ENCODE data around the gene DNAJC1.
A peak's percentile ranks its signal among the peaks of the same experiment; 100 is the strongest.

The DNAJC1 gene

GRCh38 chr10:21827308-21827707, 176.2 kb downstream of the DNAJC1 start:
- no peak overlapping the region for H3K4me2 ChIP-seq (ENCODE audit: low read length, poor library complexity, severe bottlenecking)
- H2BK15ac ChIP-seq (ENCODE audit: low read depth, poor library complexity, severe bottlenecking): no peak overlapping the region
- H3K36me3 ChIP-seq (ENCODE audit: control insufficient read depth in 1 of 2, insufficient read depth in 2 of 2, low read depth in 1 of 2, low read length in 2 of 2): no peaks in the 10 kb centered on the region
- H3K9me3 ChIP-seq (ENCODE audit: control insufficient read depth, low read length): peaks cover 76% of the 10 kb centered on the region
- no peak overlapping the region for H2BK120ac ChIP-seq (ENCODE audit: low read depth, low read length)
- H4K91ac ChIP-seq (ENCODE audit: low read length): no peak overlapping the region
- H3K9ac ChIP-seq (ENCODE audit: low read length): no peak overlapping the region
- no peak overlapping the region for H3K18ac ChIP-seq (ENCODE audit: low read depth in 1 of 2, low read length in 2 of 2)
- peak overlapping the region in 1 of 2 experiments; percentile 35 for H3K4me3 ChIP-seq (ENCODE audit: insufficient read depth in 1 of 2, low read depth in 1 of 2, low read length in 2 of 2)
- no peaks in the 10 kb centered on the region for H3K4me1 ChIP-seq (ENCODE audit: control insufficient read depth, insufficient read depth, low read depth, low read length)
- H3K14ac ChIP-seq (ENCODE audit: low read length in 2 of 2): no peak overlapping the region
- no peak overlapping the region for H3K4ac ChIP-seq (ENCODE audit: low read depth in 1 of 2, low read length in 2 of 2)
- H3K23ac ChIP-seq (ENCODE audit: low read length in 2 of 2): no peak overlapping the region
- no peak overlapping the region for H2AK5ac ChIP-seq (ENCODE audit: low read length, severe bottlenecking)
- WGBS: 100% methylated on average over 2 of the region's 3 CpGs
- H2BK5ac ChIP-seq (ENCODE audit: low read depth, low read length, poor library complexity, severe bottlenecking): no peak overlapping the region
- H3K27ac ChIP-seq (ENCODE audit: low read length, poor library complexity, severe bottlenecking): no peak overlapping the region
- H3K27me3 ChIP-seq (ENCODE audit: control insufficient read depth in 1 of 2, insufficient read depth in 1 of 2, low read length in 2 of 2): no peaks in the 10 kb centered on the region
- H3K79me1 ChIP-seq (replicated peaks; ENCODE audit: low read length, poor library complexity, severe bottlenecking): no peaks in the 10 kb centered on the region
- no peak overlapping the region for H2BK12ac ChIP-seq (ENCODE audit: low read length in 2 of 2)
- H4K8ac ChIP-seq (ENCODE audit: low read length): no peak overlapping the region
- no peak overlapping the region for H2AFZ ChIP-seq (ENCODE audit: low read depth, low read length)
- no peak for DNase-seq

- no peak overlapping the region for H3K4me2 ChIP-seq (ENCODE audit: low read length, poor library complexity, severe bottlenecking)
These were observed 176.8 kb downstream of the DNAJC1 start for GRCh38 chr10:21826725-21827124.

GRCh38 chr10:21825345-21825744, 178.2 kb downstream of the DNAJC1 start:
- Histone ChIP-seq H2AK5ac (ENCODE audit: low read length, severe bottlenecking) (no peak overlapping the region), H3K4me3 (ENCODE audit: insufficient read depth in 1 of 2, low read depth in 1 of 2, low read length in 2 of 2) (peak overlapping the region in 1 of 2 experiments; percentile 27), H3K79me1 (replicated peaks; ENCODE audit: low read length, poor library complexity, severe bottlenecking) (no peaks in the 10 kb centered on the region), H2BK5ac (ENCODE audit: low read depth, low read length, poor library complexity, severe bottlenecking) (no peak overlapping the region), H3K27ac (ENCODE audit: low read length, poor library complexity, severe bottlenecking) (no peak overlapping the region), H2AFZ (ENCODE audit: low read depth, low read length) (no peak overlapping the region), H4K91ac (ENCODE audit: low read length) (no peak overlapping the region), H3K4ac (ENCODE audit: low read depth in 1 of 2, low read length in 2 of 2) (no peak overlapping the region), H2BK15ac (ENCODE audit: low read depth, poor library complexity, severe bottlenecking) (no peak overlapping the region), H3K36me3 (ENCODE audit: control insufficient read depth in 1 of 2, insufficient read depth in 2 of 2, low read depth in 1 of 2, low read length in 2 of 2) (no peaks in the 10 kb centered on the region), H3K4me2 (ENCODE audit: low read length, poor library complexity, severe bottlenecking) (no peak overlapping the region), H2BK12ac (ENCODE audit: low read length in 2 of 2) (no peak overlapping the region), H3K27me3 (ENCODE audit: control insufficient read depth in 1 of 2, insufficient read depth in 1 of 2, low read length in 2 of 2) (no peaks in the 10 kb centered on the region), H2BK120ac (ENCODE audit: low read depth, low read length) (no peak overlapping the region), H3K4me1 (ENCODE audit: control insufficient read depth, insufficient read depth, low read depth, low read length) (no peaks in the 10 kb centered on the region), H3K9ac (ENCODE audit: low read length) (no peak overlapping the region), H3K23ac (ENCODE audit: low read length in 2 of 2) (no peak overlapping the region), H3K14ac (ENCODE audit: low read length in 2 of 2) (no peak overlapping the region), H3K18ac (ENCODE audit: low read depth in 1 of 2, low read length in 2 of 2) (no peak overlapping the region), H3K9me3 (ENCODE audit: control insufficient read depth, low read length) (peaks cover 67% of the 10 kb centered on the region), H4K8ac (ENCODE audit: low read length) (no peak overlapping the region)
- DNase-seq: no peak
- 92% methylated on average over 2 of the region's 3 CpGs for WGBS

More at GRCh38 chr10:21826725-21827124, 176.8 kb downstream of the DNAJC1 start:
- H2AFZ ChIP-seq (ENCODE audit: low read depth, low read length): no peak overlapping the region
- DNase-seq: no peak
- H2BK120ac ChIP-seq (ENCODE audit: low read depth, low read length): no peak overlapping the region
- peak overlapping the region in 1 of 2 experiments; percentile 35 for H3K4me3 ChIP-seq (ENCODE audit: insufficient read depth in 1 of 2, low read depth in 1 of 2, low read length in 2 of 2)
- no peaks in the 10 kb centered on the region for H3K36me3 ChIP-seq (ENCODE audit: control insufficient read depth in 1 of 2, insufficient read depth in 2 of 2, low read depth in 1 of 2, low read length in 2 of 2)
- H3K4me1 ChIP-seq (ENCODE audit: control insufficient read depth, insufficient read depth, low read depth, low read length): no peaks in the 10 kb centered on the region
- H3K27me3 ChIP-seq (ENCODE audit: control insufficient read depth in 1 of 2, insufficient read depth in 1 of 2, low read length in 2 of 2): no peaks in the 10 kb centered on the region
- no peak overlapping the region for H4K8ac ChIP-seq (ENCODE audit: low read length)
- no peak overlapping the region for H2BK5ac ChIP-seq (ENCODE audit: low read depth, low read length, poor library complexity, severe bottlenecking)
- H2BK15ac ChIP-seq (ENCODE audit: low read depth, poor library complexity, severe bottlenecking): no peak overlapping the region
- no peak overlapping the region for H2BK12ac ChIP-seq (ENCODE audit: low read length in 2 of 2)
- H3K9ac ChIP-seq (ENCODE audit: low read length): no peak overlapping the region
- H3K18ac ChIP-seq (ENCODE audit: low read depth in 1 of 2, low read length in 2 of 2): no peak overlapping the region
- no CpG with 5 or more reads among the region's 2 CpGs for WGBS
- no peak overlapping the region for H4K91ac ChIP-seq (ENCODE audit: low read length)
- peaks cover 73% of the 10 kb centered on the region for H3K9me3 ChIP-seq (ENCODE audit: control insufficient read depth, low read length)
- no peaks in the 10 kb centered on the region for H3K79me1 ChIP-seq (replicated peaks; ENCODE audit: low read length, poor library complexity, severe bottlenecking)
- no peak overlapping the region for H3K27ac ChIP-seq (ENCODE audit: low read length, poor library complexity, severe bottlenecking)
- no peak overlapping the region for H3K4ac ChIP-seq (ENCODE audit: low read depth in 1 of 2, low read length in 2 of 2)
- H2AK5ac ChIP-seq (ENCODE audit: low read length, severe bottlenecking): no peak overlapping the region
- no peak overlapping the region for H3K23ac ChIP-seq (ENCODE audit: low read length in 2 of 2)
- no peak overlapping the region for H3K14ac ChIP-seq (ENCODE audit: low read length in 2 of 2)

GRCh38 chr10:21824409-21824808, 179.1 kb downstream of the DNAJC1 start:
- Histone ChIP-seq H3K9me3 (ENCODE audit: control insufficient read depth, low read length) (peaks cover 58% of the 10 kb centered on the region), H3K4me3 (ENCODE audit: insufficient read depth in 1 of 2, low read depth in 1 of 2, low read length in 2 of 2) (no peak overlapping the region), H3K9ac (ENCODE audit: low read length) (no peak overlapping the region), H3K4me2 (ENCODE audit: low read length, poor library complexity, severe bottlenecking) (no peak overlapping the region), H2BK15ac (ENCODE audit: low read depth, poor library complexity, severe bottlenecking) (no peak overlapping the region), H2BK12ac (ENCODE audit: low read length in 2 of 2) (no peak overlapping the region), H3K18ac (ENCODE audit: low read depth in 1 of 2, low read length in 2 of 2) (no peak overlapping the region), H2BK5ac (ENCODE audit: low read depth, low read length, poor library complexity, severe bottlenecking) (no peak overlapping the region), H4K91ac (ENCODE audit: low read length) (no peak overlapping the region), H3K27ac (ENCODE audit: low read length, poor library complexity, severe bottlenecking) (no peak overlapping the region), H2AK5ac (ENCODE audit: low read length, severe bottlenecking) (no peak overlapping the region), H2AFZ (ENCODE audit: low read depth, low read length) (no peak overlapping the region), H3K36me3 (ENCODE audit: control insufficient read depth in 1 of 2, insufficient read depth in 2 of 2, low read depth in 1 of 2, low read length in 2 of 2) (no peaks in the 10 kb centered on the region), H3K14ac (ENCODE audit: low read length in 2 of 2) (no peak overlapping the region), H3K27me3 (ENCODE audit: control insufficient read depth in 1 of 2, insufficient read depth in 1 of 2, low read length in 2 of 2) (no peaks in the 10 kb centered on the region), H3K4me1 (ENCODE audit: control insufficient read depth, insufficient read depth, low read depth, low read length) (no peaks in the 10 kb centered on the region), H3K4ac (ENCODE audit: low read depth in 1 of 2, low read length in 2 of 2) (no peak overlapping the region), H3K79me1 (replicated peaks; ENCODE audit: low read length, poor library complexity, severe bottlenecking) (no peaks in the 10 kb centered on the region), H3K23ac (ENCODE audit: low read length in 2 of 2) (no peak overlapping the region), H4K8ac (ENCODE audit: low read length) (no peak overlapping the region), H2BK120ac (ENCODE audit: low read depth, low read length) (no peak overlapping the region)
- DNase-seq: no peak
- WGBS: 100% methylated on average over 3 of the region's 4 CpGs
